ENCODE data around the gene ZBTB49.

DNA sequence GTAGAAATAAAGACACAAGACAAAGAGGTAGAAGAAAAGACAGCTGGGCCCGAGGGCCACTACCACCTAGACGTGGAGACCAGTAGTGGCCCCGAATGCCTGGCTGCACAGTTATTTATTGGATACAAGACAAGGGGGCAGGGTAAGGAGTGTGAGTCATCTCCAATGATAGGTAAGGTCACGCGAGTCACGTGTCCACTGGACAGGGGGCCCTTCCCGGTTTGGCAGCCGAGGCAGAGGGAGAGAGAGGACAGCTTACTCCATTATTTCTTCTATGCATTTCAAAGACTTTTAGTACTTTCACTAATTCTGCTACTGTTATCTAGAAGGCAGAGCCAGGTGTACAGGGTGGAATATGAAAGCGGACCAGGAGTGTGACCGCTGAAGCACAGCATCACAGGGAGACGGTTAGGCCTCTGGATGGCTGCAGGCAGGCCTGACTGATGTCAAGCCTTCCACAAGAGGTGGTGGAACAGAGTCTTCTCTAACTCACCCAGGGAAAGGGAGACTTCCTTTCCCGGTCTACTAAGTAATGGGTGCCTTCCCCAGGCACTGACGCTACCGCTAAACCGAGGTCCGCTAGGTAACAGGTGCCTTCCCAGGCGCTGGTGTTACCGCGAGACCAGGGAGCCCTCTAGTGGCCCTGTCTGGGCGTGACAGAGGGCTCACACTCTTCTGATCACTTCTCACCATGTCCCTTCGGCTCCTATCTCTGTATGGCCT lies 44.9 kb downstream of the ZBTB49 start:
- TF ChIP-seq HDGF (IDR thresholded peaks at IDR 0.05; ENCODE audit: borderline replicate concordance) (no peak), FOXM1 (IDR thresholded peaks at IDR 0.05; ENCODE audit: borderline replicate concordance) (no peak), SP1 (IDR thresholded peaks at IDR 0.05) (no peak), FOXA1 (IDR thresholded peaks at IDR 0.05) (no peak), CTBP1 (IDR thresholded peaks at IDR 0.05; ENCODE audit: borderline replicate concordance) (no peak), NFRKB (IDR thresholded peaks at IDR 0.05) (no peak), FOXK2 (IDR thresholded peaks at IDR 0.05) (no peak), TARDBP (IDR thresholded peaks at IDR 0.05) (no peak)
